Activated CD4-positive, alpha-beta T cell treated with anti-CD3 and anti-CD28 coated beads, Interleukin-2, amount 50 U/mL, for 24 hours (primary cell): Measurements from ENCODE around the gene SF3A2.
"Not testable (repeated sequence)": the region's sequence is repeated elsewhere in the genome, so short reads cannot be mapped to it uniquely, and the experiment has no call there.

ENCODE experiments used
- DNase-seq, 2 donors: peaks; one replicate each; pipeline ENCODE4 v3.0.0-alpha.2; 2020; ENCODE audit warnings: low read depth in 1 of 2, low spot score in 1 of 2

The SF3A2 gene

GRCh38 chr19:2236314-2237050 lies at the start of gene SF3A2, which contains the start of gene PLEKHJ1:
Gene SF3A2 (plus strand): TSS chr19:2236824. CDS start chr19:2243419, 6,595 bp downstream.
Gene PLEKHJ1 (minus strand): TSS chr19:2236329. CDS start chr19:2236248, 81 bp downstream.
- peak; percentile 96 to 99 for DNase-seq

- DNase-seq: no peak
Measured at GRCh38 chr19:2187159-2187558, 49.5 kb upstream of the SF3A2 start.

- no peak for DNase-seq
Measured at GRCh38 chr19:2188708-2189385, 47.8 kb upstream of the SF3A2 start.

GRCh38 chr19:2189880-2190279 lies 46.7 kb upstream of the SF3A2 start:
- no peak for DNase-seq

- no peak for DNase-seq
Measured at GRCh38 chr19:2190848-2191455, 45.7 kb upstream of the SF3A2 start.

- no peak for DNase-seq
Measured at GRCh38 chr19:2191456-2192310, 44.9 kb upstream of the SF3A2 start.

- no peak for DNase-seq
Measured at GRCh38 chr19:2192862-2193261, 43.8 kb upstream of the SF3A2 start.

- no peak for DNase-seq
Measured at GRCh38 chr19:2193807-2194206, 42.8 kb upstream of the SF3A2 start.

GRCh38 chr19:2194513-2195078 lies 42.0 kb upstream of the SF3A2 start:
- no peak for DNase-seq

GRCh38 chr19:2195361-2195760 lies 41.3 kb upstream of the SF3A2 start:
- no peak for DNase-seq

- no peak for DNase-seq
Measured at GRCh38 chr19:2195914-2196313, 40.7 kb upstream of the SF3A2 start.

GRCh38 chr19:2197270-2197669 lies 39.4 kb upstream of the SF3A2 start:
- DNase-seq: no peak

- no peak for DNase-seq
Measured at GRCh38 chr19:2198317-2198716, 38.3 kb upstream of the SF3A2 start.

GRCh38 chr19:2199215-2199614 lies 37.4 kb upstream of the SF3A2 start:
- no peak for DNase-seq

GRCh38 chr19:2199861-2200623 lies 36.6 kb upstream of the SF3A2 start:
- no peak for DNase-seq

- DNase-seq: not testable (repeated sequence)
Measured at GRCh38 chr19:2200624-2201294, 35.9 kb upstream of the SF3A2 start.

- no peak for DNase-seq
Measured at GRCh38 chr19:2201473-2202148, 35.0 kb upstream of the SF3A2 start.

GRCh38 chr19:2202366-2202765 lies 34.3 kb upstream of the SF3A2 start:
- no peak for DNase-seq

- no peak for DNase-seq
Measured at GRCh38 chr19:2207008-2207407, 29.6 kb upstream of the SF3A2 start.
